B cell (primary cell): ENCODE measurements around the gene HMGN3. TPM values are rescaled to one million over a fixed set of nuclear protein-coding genes. Genes with fewer than 3 reads are reported as not detected.

ENCODE experiments used
- ATAC-seq: fragments of 200-7000 bp; cut with Tn5 transposase; one replicate; pipeline ENCODE4 v1.10.0; 2021; ENCODE audit warnings: low read depth, mild to moderate bottlenecking, moderate number of reproducible peaks, moderate library complexity
- CTCF ChIA-PET: fragments of 350-600 bp; sonication (Branson Sonifier 250); formaldehyde crosslinking; loops from one replicate; lab custom pipeline; 2021; ENCODE audit warnings: antibody characterized with exemption, inconsistent platforms; lab: Charles Lee
- POLR2A ChIA-PET: fragments of 350-600 bp; sonication (Branson Sonifier 250); formaldehyde crosslinking; loops from one replicate; lab custom pipeline; 2021; ENCODE audit warnings: antibody characterized with exemption; lab: Charles Lee
- DNase-seq: peaks from one replicate; pipeline ENCODE4 v3.0.0; 2013
- H2AFZ ChIP-seq: 2 replicates; pipeline ENCODE4 v1.6.1; 2012; ENCODE audit warnings: mild to moderate bottlenecking, low read depth, low read length; ENCODE audit not compliant: insufficient read depth, poor library complexity, severe bottlenecking
- H3K27ac ChIP-seq, 2 donors: 1 replicate in 1 of 2; 2 replicates in 1 of 2; pipeline ENCODE4 v1.5.1; 2012 to 2013; ENCODE audit warnings: low read length in 2 of 2, mild to moderate bottlenecking in 2 of 2, moderate library complexity in 1 of 2
- H3K27me3 ChIP-seq, 4 experiments: fragments of 200-600 bp in 1 of 4; sonication (generic) in 1 of 4; replicated peaks in 1 of 4; 1 replicate in 2 of 4; 2 replicates in 2 of 4; pipeline versions ENCODE4 v1.6.1 to v1.7.0; 2013 to 2016; ENCODE audit warnings: low read length in 3 of 4, mild to moderate bottlenecking in 2 of 4, mixed read lengths in 1 of 4, moderate library complexity in 1 of 4; ENCODE audit not compliant: insufficient read depth in 4 of 4, control insufficient read depth in 3 of 4; ENCODE audit errors: control extremely low read depth in 1 of 4
- H3K36me3 ChIP-seq, 2 experiments: replicated peaks in 1 of 2; 1 replicate in 1 of 2; 2 replicates in 1 of 2; pipeline versions ENCODE4 v1.6.1 to v1.7.1; 2013; ENCODE audit warnings: low read length in 1 of 2; ENCODE audit not compliant: insufficient read depth in 2 of 2, control insufficient read depth in 1 of 2; ENCODE audit errors: control extremely low read depth in 1 of 2, extremely low read depth in 1 of 2
- H3K4me1 ChIP-seq, 2 donors: fragments of 200-600 bp in 1 of 2; sonication (generic) in 1 of 2; 1 replicate in 1 of 2; 2 replicates in 1 of 2; pipeline versions ENCODE4 v1.5.1 to v1.6.1; 2013 to 2017; ENCODE audit warnings: low read length in 2 of 2; ENCODE audit not compliant: control insufficient read depth in 2 of 2, insufficient read depth in 2 of 2
- H3K4me2 ChIP-seq: replicated peaks from 2 replicates; pipeline ENCODE3; 2012; ENCODE audit warnings: mild to moderate bottlenecking, low read depth, low read length; ENCODE audit not compliant: poor library complexity, severe bottlenecking
- H3K4me3 ChIP-seq, 5 experiments: fragments of 200-600 bp in 1 of 5; sonication (generic) in 1 of 5; 1 replicate in 3 of 5; 2 replicates in 2 of 5; pipeline versions ENCODE4 v1.5.1 to v1.7.0; 2011 to 2016; ENCODE audit warnings: low read length in 4 of 5, mild to moderate bottlenecking in 4 of 5, low read depth in 2 of 5, control low read depth in 1 of 5, moderate library complexity in 1 of 5; ENCODE audit not compliant: insufficient read depth in 1 of 5; ENCODE audit errors: control extremely low read depth in 1 of 5, extremely low read depth in 1 of 5
- H3K79me2 ChIP-seq: fragments of 200-600 bp; sonication (generic); one replicate; pipeline ENCODE4 v1.6.0; 2016; ENCODE audit warnings: low read length; ENCODE audit not compliant: control insufficient read depth, insufficient read depth
- H3K9ac ChIP-seq: fragments of 200-600 bp; sonication (generic); 2 replicates; pipeline ENCODE4 v1.6.1; 2017; ENCODE audit warnings: mild to moderate bottlenecking, low read length, moderate library complexity
- H3K9me3 ChIP-seq, 3 donors: one replicate each; pipeline versions ENCODE4 v1.6.1 to v1.7.1; 2013; ENCODE audit warnings: low read length in 2 of 3; ENCODE audit not compliant: control insufficient read depth in 2 of 3, insufficient read depth in 1 of 3; ENCODE audit errors: control extremely low read depth in 1 of 3
- H4K20me1 ChIP-seq: 2 replicates; pipeline ENCODE4 v1.6.0; 2012; ENCODE audit warnings: mild to moderate bottlenecking, low read length; ENCODE audit not compliant: insufficient read depth, control insufficient read depth, poor library complexity, severe bottlenecking
- H3K27ac Mint-ChIP-seq: one replicate; pipeline ENCODE4 v1.8.0; 2021; ENCODE audit warnings: mixed read lengths
- H3K27me3 Mint-ChIP-seq: one replicate; pipeline ENCODE4 v1.8.0; 2021; ENCODE audit warnings: mixed read lengths
- H3K4me1 Mint-ChIP-seq: one replicate; pipeline ENCODE4 v1.8.0; 2021; ENCODE audit warnings: mixed read lengths
- H3K4me3 Mint-ChIP-seq: one replicate; pipeline ENCODE4 v1.8.0; 2021; ENCODE audit warnings: mixed read lengths
- H3K9me3 Mint-ChIP-seq: one replicate; pipeline ENCODE4 v1.8.0; 2022; ENCODE audit warnings: mixed read lengths; ENCODE audit not compliant: insufficient read depth
- EZH2 ChIP-seq: IDR thresholded peaks from 2 replicates; pipeline ENCODE4 v1.6.1; 2012; ENCODE audit warnings: borderline replicate concordance, low read depth, mild to moderate bottlenecking, moderate library complexity, low read length; ENCODE audit not compliant: insufficient read depth, poor library complexity, severe bottlenecking
- WGBS: methylation state at CpG from one replicate; pipeline ENCODE4 v1.1.5; 2013; ENCODE audit warnings: missing lambda C conversion rate; ENCODE audit not compliant: insufficient coverage; 5-methylcytosine and 5-hydroxymethylcytosine counted together
- intact Hi-C: fragments of 100-400 bp; cut with micrococcal nuclease; formaldehyde crosslinking; loops from one replicate; pipeline ENCODE4 v1.10.0; 2022
- polyA plus RNA-seq: library from polyadenylated mRNA; depleted of rRNA; stranded (reverse); fragments of >200 nt; gene quantifications from 2 replicates; pipeline ENCODE4 v1.2.3, GENCODE V29; 2012
- total RNA-seq, 2 donors: library from RNA; stranded (reverse); fragments of 120-200 nt in 1 of 2; gene quantifications; 1 replicate in 1 of 2; 2 replicates in 1 of 2; pipeline versions ENCODE4 v1.2.3 to v1.2.4, GENCODE V29; 2013 to 2022
- TF ChIP-seq, protein P1 (sequence below): fragments of 200-600 bp; IDR thresholded peaks from one replicate; pipeline ENCODE4 v1.8.0; 2022; ENCODE audit warnings: antibody characterized with exemption, mild to moderate bottlenecking

The HMGN3 gene
- total and polyA plus RNA-seq, 2 donors (not counting 1 experiment from before 2014, with no cell fraction given), result 40.1 to 44.3 TPM

DNA sequence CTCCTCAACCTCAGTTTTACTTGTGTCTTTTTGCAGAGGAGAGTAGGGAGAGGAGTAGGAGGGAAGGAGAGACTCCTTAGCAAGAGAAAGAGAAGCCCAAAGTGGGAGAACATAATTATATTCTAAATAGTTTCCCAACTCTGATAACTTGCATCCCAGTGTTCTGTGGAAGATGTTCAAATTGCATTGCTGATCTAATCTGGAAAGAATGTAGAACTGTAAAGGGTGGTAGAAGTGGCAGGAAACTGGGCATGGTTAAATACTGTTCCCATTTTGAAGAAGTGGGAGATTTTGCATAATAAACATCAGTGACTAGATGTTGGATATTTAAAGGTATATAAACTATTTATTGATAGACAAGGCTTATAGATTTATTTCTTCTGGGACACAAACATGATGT, 42.6 kb upstream of the HMGN3 start:
- H3K4me3 ChIP-seq, result no peak overlapping the region
- no peaks in the 10 kb centered on the region for H3K4me1 ChIP-seq
- no peaks in the 10 kb centered on the region for H3K4me1 Mint-ChIP-seq
- H3K27ac Mint-ChIP-seq, result no peak overlapping the region
- DNase-seq (no peak), ATAC-seq (no peak)
- no peak overlapping the region for H3K9ac ChIP-seq
- no peaks in the 10 kb centered on the region for H3K27me3 ChIP-seq
- no peak overlapping the region for H3K27ac ChIP-seq
- no peak overlapping the region for H3K4me2 ChIP-seq
- H4K20me1 ChIP-seq, result no peaks in the 10 kb centered on the region
- ChIA-PET POLR2A (no interaction called here), CTCF (no interaction called here)
- H3K79me2 ChIP-seq, result no peaks in the 10 kb centered on the region
- no peak overlapping the region for H2AFZ ChIP-seq
- peaks cover 10% of the 10 kb centered on the region for H3K27me3 Mint-ChIP-seq
- intact Hi-C loops, result no loop called here
- no peaks in the 10 kb centered on the region for H3K36me3 ChIP-seq
- H3K9me3 ChIP-seq, result peaks cover 0 to 3% (median 2%) of the 10 kb centered on the region in 3 donors
- peaks cover 9% of the 10 kb centered on the region for H3K9me3 Mint-ChIP-seq
- TF ChIP-seq, protein P1, sequence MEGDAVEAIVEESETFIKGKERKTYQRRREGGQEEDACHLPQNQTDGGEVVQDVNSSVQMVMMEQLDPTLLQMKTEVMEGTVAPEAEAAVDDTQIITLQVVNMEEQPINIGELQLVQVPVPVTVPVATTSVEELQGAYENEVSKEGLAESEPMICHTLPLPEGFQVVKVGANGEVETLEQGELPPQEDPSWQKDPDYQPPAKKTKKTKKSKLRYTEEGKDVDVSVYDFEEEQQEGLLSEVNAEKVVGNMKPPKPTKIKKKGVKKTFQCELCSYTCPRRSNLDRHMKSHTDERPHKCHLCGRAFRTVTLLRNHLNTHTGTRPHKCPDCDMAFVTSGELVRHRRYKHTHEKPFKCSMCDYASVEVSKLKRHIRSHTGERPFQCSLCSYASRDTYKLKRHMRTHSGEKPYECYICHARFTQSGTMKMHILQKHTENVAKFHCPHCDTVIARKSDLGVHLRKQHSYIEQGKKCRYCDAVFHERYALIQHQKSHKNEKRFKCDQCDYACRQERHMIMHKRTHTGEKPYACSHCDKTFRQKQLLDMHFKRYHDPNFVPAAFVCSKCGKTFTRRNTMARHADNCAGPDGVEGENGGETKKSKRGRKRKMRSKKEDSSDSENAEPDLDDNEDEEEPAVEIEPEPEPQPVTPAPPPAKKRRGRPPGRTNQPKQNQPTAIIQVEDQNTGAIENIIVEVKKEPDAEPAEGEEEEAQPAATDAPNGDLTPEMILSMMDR, result no peak
- no peak for TF ChIP-seq EZH2
- no peak overlapping the region for H3K4me3 Mint-ChIP-seq

DNA sequence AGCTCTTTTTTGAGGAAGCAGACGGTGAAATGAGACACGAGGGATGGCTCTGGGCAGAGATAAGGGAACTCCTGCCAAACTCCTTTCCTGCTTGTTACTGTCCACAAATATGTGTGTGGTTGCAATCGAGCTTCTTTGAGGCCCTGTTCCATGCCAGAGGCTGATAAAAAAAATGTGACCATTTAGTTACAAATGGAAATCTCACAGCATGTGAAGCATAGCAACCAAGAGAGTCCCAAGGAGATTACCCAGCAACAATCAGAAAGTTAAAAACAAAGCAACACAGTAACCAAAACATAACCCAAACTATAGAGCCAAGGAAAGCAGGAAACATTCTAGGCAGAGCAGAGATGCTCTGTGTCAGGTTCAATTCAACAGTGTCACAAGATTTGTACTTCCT, 35.4 kb upstream of the HMGN3 start:
- ATAC-seq (no peak), DNase-seq (no peak)
- Histone ChIP-seq H3K9me3 (no peaks in the 10 kb centered on the region), H3K4me3 (no peak overlapping the region), H3K4me1 (no peaks in the 10 kb centered on the region), H2AFZ (no peak overlapping the region), H3K9ac (no peak overlapping the region), H3K79me2 (no peaks in the 10 kb centered on the region), H3K36me3 (no peaks in the 10 kb centered on the region), H3K4me2 (no peak overlapping the region), H3K27ac (no peak overlapping the region), H3K27me3 (no peaks in the 10 kb centered on the region), H4K20me1 (no peaks in the 10 kb centered on the region)
- no peak for TF ChIP-seq EZH2
- TF ChIP-seq, protein P1, result no peak
- POLR2A ChIA-PET, result no interaction called here
- Mint-ChIP-seq H3K9me3 (no peaks in the 10 kb centered on the region), H3K4me3 (no peak overlapping the region), H3K27ac (no peak overlapping the region), H3K27me3 (peaks cover 7% of the 10 kb centered on the region), H3K4me1 (no peaks in the 10 kb centered on the region)
- intact Hi-C loops, result no loop called here
- 40% methylated on average over 1 of the region's 3 CpGs for WGBS
- CTCF ChIA-PET, result no interaction called here
